Nephron (organoid): ENCODE measurements around the gene CSMD2.

Source experiments
- H3K27ac Mint-ChIP-seq, 3 experiments: 2 replicates each; pipeline ENCODE4 v1.8.0; 2020; ENCODE audit warnings: mixed read lengths in 3 of 3, mild to moderate bottlenecking in 2 of 3, moderate library complexity in 1 of 3
- H3K27me3 Mint-ChIP-seq: 2 replicates; pipeline ENCODE4 v1.8.0; 2021; ENCODE audit warnings: low read depth, mild to moderate bottlenecking, moderate library complexity, mixed read lengths
- H3K36me3 Mint-ChIP-seq: 2 replicates; pipeline ENCODE4 v1.8.0; 2020; ENCODE audit warnings: low read depth, mixed read lengths
- H3K4me1 Mint-ChIP-seq: 2 replicates; pipeline ENCODE4 v1.8.0; 2020; ENCODE audit warnings: mixed read lengths
- H3K4me3 Mint-ChIP-seq, 3 experiments: 2 replicates each; pipeline ENCODE4 v1.8.0; 2020; ENCODE audit warnings: mild to moderate bottlenecking in 3 of 3, mixed read lengths in 3 of 3, moderate library complexity in 2 of 3
- H3K9me3 Mint-ChIP-seq: 2 replicates; pipeline ENCODE4 v1.8.0; 2020; ENCODE audit warnings: mixed read lengths
- TF ChIP-seq, protein P1 (sequence below), 3 experiments: fragments of 200-600 bp; sonication (generic); IDR thresholded peaks; one replicate each; pipeline ENCODE4 v1.5.0; 2021; ENCODE audit warnings: antibody characterized with exemption in 3 of 3; ENCODE audit not compliant: unreplicated experiment in 3 of 3

Gene CSMD2

DNA sequence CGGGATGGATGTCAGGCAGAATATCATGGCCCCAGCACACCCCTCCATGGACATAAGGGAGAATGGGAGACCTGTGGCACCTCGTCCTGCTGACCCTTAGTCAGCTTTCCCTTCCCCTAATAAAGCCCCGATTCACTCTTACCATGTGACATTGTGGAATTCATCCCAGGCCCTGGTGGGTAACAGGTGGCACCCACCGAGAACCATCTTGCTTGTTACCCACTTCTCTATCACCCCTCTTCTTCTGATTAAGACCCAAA is 32.9 kb downstream of the CSMD2 start:
- Mint-ChIP-seq H3K27ac (no peak overlapping the region), H3K4me3 (no peak overlapping the region), H3K4me1 (no peaks in the 10 kb centered on the region), H3K27me3 (peaks cover 11% of the 10 kb centered on the region), H3K9me3 (no peaks in the 10 kb centered on the region), H3K36me3 (no peaks in the 10 kb centered on the region)
- TF ChIP-seq, protein P1, sequence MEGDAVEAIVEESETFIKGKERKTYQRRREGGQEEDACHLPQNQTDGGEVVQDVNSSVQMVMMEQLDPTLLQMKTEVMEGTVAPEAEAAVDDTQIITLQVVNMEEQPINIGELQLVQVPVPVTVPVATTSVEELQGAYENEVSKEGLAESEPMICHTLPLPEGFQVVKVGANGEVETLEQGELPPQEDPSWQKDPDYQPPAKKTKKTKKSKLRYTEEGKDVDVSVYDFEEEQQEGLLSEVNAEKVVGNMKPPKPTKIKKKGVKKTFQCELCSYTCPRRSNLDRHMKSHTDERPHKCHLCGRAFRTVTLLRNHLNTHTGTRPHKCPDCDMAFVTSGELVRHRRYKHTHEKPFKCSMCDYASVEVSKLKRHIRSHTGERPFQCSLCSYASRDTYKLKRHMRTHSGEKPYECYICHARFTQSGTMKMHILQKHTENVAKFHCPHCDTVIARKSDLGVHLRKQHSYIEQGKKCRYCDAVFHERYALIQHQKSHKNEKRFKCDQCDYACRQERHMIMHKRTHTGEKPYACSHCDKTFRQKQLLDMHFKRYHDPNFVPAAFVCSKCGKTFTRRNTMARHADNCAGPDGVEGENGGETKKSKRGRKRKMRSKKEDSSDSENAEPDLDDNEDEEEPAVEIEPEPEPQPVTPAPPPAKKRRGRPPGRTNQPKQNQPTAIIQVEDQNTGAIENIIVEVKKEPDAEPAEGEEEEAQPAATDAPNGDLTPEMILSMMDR (IDR thresholded peaks at IDR 0.05; ENCODE audit: unreplicated experiment in 3 of 3): no peak

- Mint-ChIP-seq H3K4me1 (no peaks in the 10 kb centered on the region), H3K36me3 (no peaks in the 10 kb centered on the region), H3K4me3 (no peak overlapping the region), H3K27ac (no peak overlapping the region), H3K9me3 (no peaks in the 10 kb centered on the region), H3K27me3 (peaks cover 13% of the 10 kb centered on the region)
- TF ChIP-seq, protein P1 (IDR thresholded peaks at IDR 0.05; ENCODE audit: unreplicated experiment in 3 of 3): no peak
These were observed 33.5 kb downstream of the CSMD2 start for GRCh38 chr1:34131396-34132160.

DNA sequence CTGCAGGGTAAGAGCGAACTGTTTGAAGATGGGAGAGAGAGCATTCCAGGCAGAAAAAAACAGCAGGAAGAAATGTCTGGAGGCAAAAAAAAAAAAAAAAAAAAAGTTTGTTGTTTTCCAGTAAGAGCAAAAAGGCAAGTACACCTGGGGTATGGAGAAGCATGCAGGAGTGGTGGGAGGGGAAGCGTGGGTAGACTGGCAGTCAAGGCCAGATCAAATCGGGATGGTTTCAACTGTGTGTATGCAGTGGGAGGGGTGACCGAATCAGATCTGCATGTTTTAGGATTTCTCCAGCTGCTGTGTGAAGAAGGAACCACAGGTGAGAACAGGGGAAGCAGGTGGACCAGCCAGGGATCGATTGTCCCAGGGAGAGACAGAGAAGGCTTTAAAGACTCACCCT is 34.7 kb downstream of the CSMD2 start:
- H3K4me1 Mint-ChIP-seq: no peaks in the 10 kb centered on the region
- H3K4me3 Mint-ChIP-seq: no peak overlapping the region
- H3K36me3 Mint-ChIP-seq: no peaks in the 10 kb centered on the region
- no peak overlapping the region for H3K27ac Mint-ChIP-seq
- no peaks in the 10 kb centered on the region for H3K9me3 Mint-ChIP-seq
- peaks cover 17% of the 10 kb centered on the region for H3K27me3 Mint-ChIP-seq
- TF ChIP-seq, protein P1 (IDR thresholded peaks at IDR 0.05; ENCODE audit: unreplicated experiment in 3 of 3): no peak

DNA sequence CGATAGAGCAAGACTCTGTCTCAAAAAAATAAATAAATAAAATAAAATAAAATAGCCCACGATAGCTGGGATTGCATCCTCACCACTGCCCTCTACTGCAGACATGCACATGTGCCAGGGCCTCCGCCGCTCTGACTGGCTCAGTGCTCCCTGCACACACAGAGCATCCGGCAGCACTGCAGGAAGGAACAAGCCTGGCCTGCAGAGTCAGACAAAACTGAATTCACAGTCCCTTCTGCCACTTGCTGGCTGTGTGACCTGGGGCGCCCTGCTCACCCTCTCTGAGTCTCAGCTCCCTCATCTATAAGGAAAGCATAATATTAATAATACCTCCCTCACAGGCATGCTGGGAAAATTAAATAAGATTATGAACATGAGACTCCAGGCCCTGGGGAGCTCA is 35.4 kb downstream of the CSMD2 start:
- TF ChIP-seq, protein P1 (IDR thresholded peaks at IDR 0.05; ENCODE audit: unreplicated experiment in 3 of 3): no peak
- Mint-ChIP-seq H3K4me1 (no peaks in the 10 kb centered on the region), H3K27ac (no peak overlapping the region), H3K9me3 (no peaks in the 10 kb centered on the region), H3K4me3 (no peak overlapping the region), H3K36me3 (no peaks in the 10 kb centered on the region), H3K27me3 (peaks cover 17% of the 10 kb centered on the region)

DNA sequence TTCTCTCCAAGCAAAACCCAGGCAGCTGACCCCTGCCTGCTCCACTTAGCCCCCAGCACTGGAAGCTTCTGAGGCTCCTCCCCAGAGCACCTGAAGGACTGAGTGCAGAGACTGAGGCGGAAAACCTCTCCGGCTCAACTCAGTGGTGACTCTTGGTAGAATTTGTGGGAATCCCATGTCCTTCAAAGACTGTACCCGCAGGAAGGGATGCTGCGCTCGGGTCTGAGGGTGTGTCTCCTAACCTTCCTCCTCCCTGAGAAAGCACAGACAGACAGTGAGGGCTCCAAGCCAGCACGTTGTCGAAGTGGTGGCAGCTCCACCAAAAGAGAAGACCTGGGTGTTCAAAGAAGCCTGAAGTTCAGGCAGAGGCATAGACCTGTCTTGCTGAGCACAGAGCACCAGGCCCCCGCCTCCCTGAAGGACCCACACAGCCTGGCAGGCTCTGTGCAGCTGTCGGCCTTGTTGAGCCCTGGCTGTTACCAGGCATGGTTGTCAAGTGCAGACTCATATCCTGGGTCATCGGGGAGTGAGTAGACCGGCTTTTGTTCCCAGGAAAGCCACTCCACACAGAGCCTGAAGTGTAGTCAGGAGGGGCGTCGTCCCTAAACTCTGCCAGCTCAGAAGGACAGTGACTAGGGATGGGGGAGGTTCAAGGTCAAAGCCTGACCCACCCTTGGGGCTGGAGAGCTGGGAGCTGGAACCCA is 36.7 kb downstream of the CSMD2 start:
- no peaks in the 10 kb centered on the region for H3K9me3 Mint-ChIP-seq
- no peaks in the 10 kb centered on the region for H3K4me1 Mint-ChIP-seq
- H3K4me3 Mint-ChIP-seq: no peak overlapping the region
- H3K27ac Mint-ChIP-seq: no peak overlapping the region
- no peaks in the 10 kb centered on the region for H3K36me3 Mint-ChIP-seq
- peaks cover 17% of the 10 kb centered on the region for H3K27me3 Mint-ChIP-seq
- TF ChIP-seq, protein P1 (IDR thresholded peaks at IDR 0.05; ENCODE audit: unreplicated experiment in 3 of 3): no peak
